Tibial artery (tissue), 4 donors: ENCODE measurements around the gene HEMGN.

Experiments
- DNase-seq, 2 donors: peaks; one replicate each; pipeline ENCODE4 v3.0.0-alpha.2; 2019
- H3K27ac ChIP-seq, 2 donors: fragments of 200-600 bp; sonication (generic) in 1 of 2; 1 replicate in 1 of 2; 2 replicates in 1 of 2; pipeline ENCODE4 v1.5.1; 2018 to 2019; ENCODE audit warnings: mild to moderate bottlenecking in 1 of 2
- H3K27me3 ChIP-seq, 2 donors: fragments of 200-600 bp; sonication (generic) in 1 of 2; one replicate each; pipeline versions ENCODE4 v1.5.1 to v1.6.0; 2016 to 2019
- H3K36me3 ChIP-seq, 3 donors: fragments of 200-600 bp; sonication (generic) in 2 of 3; one replicate each; pipeline ENCODE4 v1.5.1; 2016 to 2019; ENCODE audit warnings: mild to moderate bottlenecking in 2 of 3
- H3K4me1 ChIP-seq, 4 donors: fragments of 200-600 bp; sonication (generic) in 2 of 4; 1 replicate in 3 of 4; 2 replicates in 1 of 4; pipeline ENCODE4 v1.5.1; 2016 to 2019
- H3K4me3 ChIP-seq, 2 donors: fragments of 200-600 bp; sonication (generic) in 1 of 2; 1 replicate in 1 of 2; 2 replicates in 1 of 2; pipeline ENCODE4 v1.5.1; 2018 to 2019; ENCODE audit warnings: mild to moderate bottlenecking in 2 of 2
- H3K9me3 ChIP-seq, 3 donors: fragments of 200-600 bp; sonication (generic) in 1 of 3; one replicate each; pipeline ENCODE4 v1.5.1; 2016 to 2019
- intact Hi-C: fragments of 100-400 bp; cut with DNase I; formaldehyde crosslinking; loops from one replicate; pipeline ENCODE4 v1.15.0; 2023; ENCODE audit warnings: low total_unique reads
- TF ChIP-seq, protein P1 (sequence below), 2 experiments: fragments of 200-600 bp in 1 of 2; fragments of 450-650 bp in 1 of 2; IDR thresholded peaks; one replicate each; pipeline ENCODE4 v1.5.1; 2017 to 2019; ENCODE audit warnings: antibody characterized with exemption in 2 of 2, mild to moderate bottlenecking in 1 of 2, moderate library complexity in 1 of 2

The HEMGN gene

DNA sequence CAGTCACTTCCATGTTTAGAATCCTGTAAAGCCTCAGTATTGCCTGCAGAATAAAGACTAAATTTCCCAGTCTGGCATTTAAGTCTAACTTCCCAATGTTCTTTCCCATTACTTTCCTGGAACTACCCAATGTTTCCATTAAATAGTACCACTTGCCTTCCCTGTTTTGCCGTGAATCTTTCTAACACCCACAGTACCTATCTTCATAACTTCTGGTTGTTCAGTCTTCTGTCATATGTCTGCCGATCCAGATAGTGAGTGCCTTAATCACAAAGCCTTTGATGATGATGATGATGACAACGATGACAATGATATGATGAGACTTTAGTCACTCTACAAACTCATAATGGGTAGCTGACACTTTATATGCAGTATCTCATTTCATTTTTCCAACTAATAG is 6.6 kb upstream of the HEMGN start:
- no peak overlapping the region for H3K4me3 ChIP-seq
- no peaks in the 10 kb centered on the region for H3K9me3 ChIP-seq
- H3K36me3 ChIP-seq, result no peaks in the 10 kb centered on the region
- TF ChIP-seq, protein P1, sequence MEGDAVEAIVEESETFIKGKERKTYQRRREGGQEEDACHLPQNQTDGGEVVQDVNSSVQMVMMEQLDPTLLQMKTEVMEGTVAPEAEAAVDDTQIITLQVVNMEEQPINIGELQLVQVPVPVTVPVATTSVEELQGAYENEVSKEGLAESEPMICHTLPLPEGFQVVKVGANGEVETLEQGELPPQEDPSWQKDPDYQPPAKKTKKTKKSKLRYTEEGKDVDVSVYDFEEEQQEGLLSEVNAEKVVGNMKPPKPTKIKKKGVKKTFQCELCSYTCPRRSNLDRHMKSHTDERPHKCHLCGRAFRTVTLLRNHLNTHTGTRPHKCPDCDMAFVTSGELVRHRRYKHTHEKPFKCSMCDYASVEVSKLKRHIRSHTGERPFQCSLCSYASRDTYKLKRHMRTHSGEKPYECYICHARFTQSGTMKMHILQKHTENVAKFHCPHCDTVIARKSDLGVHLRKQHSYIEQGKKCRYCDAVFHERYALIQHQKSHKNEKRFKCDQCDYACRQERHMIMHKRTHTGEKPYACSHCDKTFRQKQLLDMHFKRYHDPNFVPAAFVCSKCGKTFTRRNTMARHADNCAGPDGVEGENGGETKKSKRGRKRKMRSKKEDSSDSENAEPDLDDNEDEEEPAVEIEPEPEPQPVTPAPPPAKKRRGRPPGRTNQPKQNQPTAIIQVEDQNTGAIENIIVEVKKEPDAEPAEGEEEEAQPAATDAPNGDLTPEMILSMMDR (IDR thresholded peaks at IDR 0.05), result no peak
- intact Hi-C loops, result no loop called here
- no peak overlapping the region for H3K27ac ChIP-seq
- no peak for DNase-seq
- no peaks in the 10 kb centered on the region for H3K27me3 ChIP-seq
- no peaks in the 10 kb centered on the region for H3K4me1 ChIP-seq

DNA sequence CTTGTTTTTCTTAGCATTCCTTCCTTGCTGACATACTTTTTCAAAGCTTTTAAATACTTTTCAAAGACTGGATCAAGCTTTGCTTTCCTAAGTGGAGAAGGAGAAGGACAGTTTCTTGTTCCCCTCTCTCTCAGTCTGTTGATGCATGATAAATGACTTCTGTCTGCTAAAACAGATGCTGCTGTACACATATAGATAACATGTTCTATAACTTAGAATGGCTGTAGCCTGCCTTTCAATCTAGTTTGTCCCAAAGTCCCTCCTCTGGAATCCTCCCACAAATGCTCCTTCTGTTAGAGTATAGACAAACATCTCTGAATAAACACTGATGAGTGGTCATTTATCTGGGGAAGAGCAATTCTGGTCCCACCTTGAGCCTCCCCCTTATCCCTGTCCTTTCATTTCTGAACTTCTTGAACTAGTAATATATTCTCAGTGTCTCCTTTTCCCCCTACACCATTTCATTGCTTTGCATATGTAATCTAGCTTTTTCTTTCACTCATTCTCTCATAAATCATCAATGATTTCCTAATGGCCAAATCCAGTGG is 5.4 kb upstream of the HEMGN start:
- H3K4me3 ChIP-seq, result no peak overlapping the region
- DNase-seq, result no peak
- intact Hi-C loops, result no loop called here
- TF ChIP-seq, protein P1 (IDR thresholded peaks at IDR 0.05), result no peak
- H3K36me3 ChIP-seq, result no peaks in the 10 kb centered on the region
- no peak overlapping the region for H3K27ac ChIP-seq
- no peaks in the 10 kb centered on the region for H3K27me3 ChIP-seq
- H3K4me1 ChIP-seq, result no peaks in the 10 kb centered on the region
- H3K9me3 ChIP-seq, result no peaks in the 10 kb centered on the region

DNA sequence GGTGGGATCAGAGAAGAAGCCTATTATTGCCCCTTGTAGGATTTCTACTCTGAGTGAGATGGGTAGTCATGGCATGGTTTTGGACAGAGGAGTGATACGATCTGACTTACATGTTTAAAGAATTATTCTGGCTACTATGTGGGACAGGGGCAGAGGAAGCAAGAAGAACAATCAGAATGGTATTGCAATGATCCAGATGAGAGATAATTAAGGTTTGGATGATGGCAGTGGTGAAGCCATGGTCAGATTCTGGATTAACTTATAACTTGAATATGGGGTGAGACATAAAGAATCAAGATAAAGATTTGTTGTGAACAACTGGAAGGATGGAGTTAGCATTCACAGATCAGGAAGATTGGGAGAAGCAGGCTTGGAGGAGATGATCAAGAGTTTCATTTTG is 3.4 kb upstream of the HEMGN start:
- Histone ChIP-seq H3K27ac (no peak overlapping the region), H3K4me3 (no peak overlapping the region), H3K27me3 (no peaks in the 10 kb centered on the region), H3K36me3 (no peaks in the 10 kb centered on the region), H3K4me1 (no peaks in the 10 kb centered on the region), H3K9me3 (no peaks in the 10 kb centered on the region)
- no peak for DNase-seq
- intact Hi-C loops, result no loop called here
- TF ChIP-seq, protein P1 (IDR thresholded peaks at IDR 0.05), result no peak

DNA sequence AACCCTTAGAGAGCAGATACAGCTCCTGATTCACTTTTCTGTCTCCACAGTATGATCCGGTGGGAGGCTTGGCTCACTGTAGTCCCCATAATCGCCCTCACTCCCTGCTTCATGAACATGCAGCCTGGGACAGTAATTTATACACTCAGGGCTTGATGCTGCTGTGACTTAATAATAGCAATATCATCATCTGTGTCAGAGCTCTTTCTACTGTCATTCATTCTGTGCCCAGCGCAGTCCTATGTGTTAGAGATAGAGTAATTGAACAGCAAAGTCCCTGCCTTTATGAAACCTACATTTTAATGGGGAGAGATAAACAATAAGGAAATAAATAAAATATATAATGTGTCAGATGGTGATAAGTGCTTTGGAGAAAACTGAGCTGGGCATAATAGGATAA is 2.8 kb upstream of the HEMGN start:
- Histone ChIP-seq H3K9me3 (no peaks in the 10 kb centered on the region), H3K27ac (no peak overlapping the region), H3K4me1 (no peaks in the 10 kb centered on the region), H3K36me3 (no peaks in the 10 kb centered on the region), H3K27me3 (peaks cover 0 to 4% of the 10 kb centered on the region in 2 donors), H3K4me3 (no peak overlapping the region)
- intact Hi-C loops, result no loop called here
- TF ChIP-seq, protein P1 (IDR thresholded peaks at IDR 0.05), result no peak
- DNase-seq, result no peak

DNA sequence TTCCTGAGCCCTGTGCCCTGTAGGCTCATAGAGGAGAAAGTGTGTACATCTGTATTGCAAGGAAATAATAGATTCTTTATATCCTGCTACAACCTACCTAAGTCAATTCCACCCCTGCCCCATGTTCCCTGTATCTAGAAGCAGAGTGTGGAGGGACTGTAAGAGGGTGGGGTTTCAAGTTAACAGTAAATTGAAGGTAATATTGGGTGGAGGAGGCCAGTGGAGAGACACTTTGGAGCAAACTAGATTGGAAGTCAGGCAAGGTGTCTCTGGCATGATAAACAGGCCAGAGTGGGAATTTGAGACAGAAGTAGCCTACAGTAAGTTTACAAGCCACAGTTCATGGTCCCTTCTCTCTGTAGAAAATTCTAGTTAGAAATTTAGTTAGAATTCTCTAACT is 2.3 kb upstream of the HEMGN start:
- Histone ChIP-seq H3K27me3 (peaks cover 0 to 5% of the 10 kb centered on the region in 2 donors), H3K4me1 (no peaks in the 10 kb centered on the region), H3K4me3 (no peak overlapping the region), H3K27ac (no peak overlapping the region), H3K9me3 (no peaks in the 10 kb centered on the region), H3K36me3 (no peaks in the 10 kb centered on the region)
- TF ChIP-seq, protein P1 (IDR thresholded peaks at IDR 0.05), result no peak
- intact Hi-C loops, result no loop called here
- no peak for DNase-seq

DNA sequence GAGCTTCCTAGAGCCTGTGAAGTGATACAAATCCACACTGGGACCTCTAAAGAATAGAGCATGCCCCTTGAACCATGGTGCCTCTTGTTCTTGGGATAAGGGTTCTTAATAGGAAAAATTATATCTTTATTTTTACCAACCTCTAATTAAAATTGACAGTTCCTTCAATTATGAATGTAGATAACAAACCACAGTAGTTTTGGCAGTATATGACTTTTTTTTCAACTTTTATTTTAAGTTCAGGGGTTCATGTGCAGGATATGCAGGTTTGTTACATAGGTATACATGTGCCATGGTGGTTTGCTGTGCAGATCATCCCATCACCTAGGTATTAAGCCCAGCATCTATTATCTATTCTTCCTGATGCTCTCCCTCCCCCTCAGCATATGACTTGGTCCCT is 974 bp downstream of the HEMGN start:
- H3K4me3 ChIP-seq, result no peak overlapping the region
- no peak for DNase-seq
- H3K27ac ChIP-seq, result no peak overlapping the region
- no peaks in the 10 kb centered on the region for H3K9me3 ChIP-seq
- peaks cover 0 to 18% of the 10 kb centered on the region in 2 donors for H3K27me3 ChIP-seq
- H3K4me1 ChIP-seq, result no peaks in the 10 kb centered on the region
- intact Hi-C loops, result no loop called here
- no peaks in the 10 kb centered on the region for H3K36me3 ChIP-seq
- TF ChIP-seq, protein P1 (IDR thresholded peaks at IDR 0.05), result no peak
